Tibial nerve (tissue), 4 donors: ENCODE results near the gene WFDC1.

Experiments
- CTCF ChIP-seq, 5 experiments: fragments of 200-600 bp in 3 of 5; fragments of 450-650 bp in 2 of 5; sonication (generic) in 3 of 5; IDR thresholded peaks; one replicate each; pipeline ENCODE4 v1.5.1; 2016 to 2019; ENCODE audit warnings: antibody characterized with exemption in 5 of 5, mild to moderate bottlenecking in 3 of 5, moderate library complexity in 2 of 5
- EP300 ChIP-seq, 2 donors: sonication (generic); formaldehyde crosslinking; IDR thresholded peaks; one replicate each; pipeline ENCODE4 v1.6.1; 2017; ENCODE audit warnings: antibody characterized with exemption in 2 of 2, mild to moderate bottlenecking in 1 of 2

GRCh38 chr16:84294117-84294516 is 561 bp upstream of the WFDC1 start:
- TF ChIP-seq CTCF (IDR thresholded peaks at IDR 0.05) (no peak), EP300 (IDR thresholded peaks at IDR 0.05) (no peak)
